Heart right ventricle (tissue), 16 donors: Measurements from ENCODE around the gene SLC12A4. TPM values are rescaled to one million over a fixed set of nuclear protein-coding genes. Genes with fewer than 3 reads are reported as not detected.

Experiments
- ATAC-seq, 8 donors: fragments of 200-7000 bp; cut with Tn5 transposase; one replicate each; pipeline ENCODE4 v1.9.1; 2020; ENCODE audit warnings: mild to moderate bottlenecking in 8 of 8, moderate library complexity in 8 of 8, moderate number of reproducible peaks in 1 of 8
- DNase-seq, 2 donors: peaks; one replicate each; pipeline ENCODE4 v3.0.0-alpha.2; 2020
- H3K27ac ChIP-seq, 10 donors: fragments of 200-600 bp; sonication (generic) in 2 of 10; one replicate each; pipeline versions ENCODE4 v1.5.0 to v1.8.0; 2020 to 2022; ENCODE audit warnings: mild to moderate bottlenecking in 3 of 10
- H3K27me3 ChIP-seq, 7 donors: fragments of 200-600 bp; one replicate each; pipeline ENCODE4 v1.8.0; 2021 to 2022; ENCODE audit warnings: mild to moderate bottlenecking in 2 of 7
- H3K36me3 ChIP-seq, 9 donors: fragments of 200-600 bp; sonication (generic) in 1 of 9; one replicate each; pipeline versions ENCODE4 v1.5.0 to v1.8.0; 2020 to 2022; ENCODE audit warnings: mild to moderate bottlenecking in 2 of 9
- H3K4me1 ChIP-seq, 9 donors: fragments of 200-600 bp; sonication (generic) in 1 of 9; one replicate each; pipeline versions ENCODE4 v1.5.0 to v1.8.0; 2020 to 2022; ENCODE audit warnings: mild to moderate bottlenecking in 4 of 9
- H3K4me3 ChIP-seq, 10 donors: fragments of 200-600 bp; sonication (generic) in 2 of 10; one replicate each; pipeline versions ENCODE4 v1.5.0 to v1.8.0; 2020 to 2022; ENCODE audit warnings: mild to moderate bottlenecking in 7 of 10, moderate library complexity in 2 of 10
- H3K9me3 ChIP-seq, 11 donors: fragments of 200-600 bp in 10 of 11; sonication (generic) in 2 of 11; one replicate each; pipeline versions ENCODE4 v1.5.0 to v1.8.0; 2013 to 2022; ENCODE audit warnings: mild to moderate bottlenecking in 2 of 11, control low read depth in 1 of 11, moderate library complexity in 1 of 11
- CTCF ChIP-seq, 9 donors: fragments of 200-600 bp; sonication (generic) in 2 of 9; IDR thresholded peaks; one replicate each; pipeline versions ENCODE4 v1.5.0 to v1.8.0; 2021 to 2022; ENCODE audit warnings: antibody characterized with exemption in 9 of 9, mild to moderate bottlenecking in 5 of 9, moderate library complexity in 1 of 9
- WGBS, 2 donors: extraction: QIAGEN DNeasy Blood & Tissue Kit; methylation state at CpG; one replicate each; pipeline ENCODE4 v1.1.7; 2013; ENCODE audit warnings: inconsistent platforms in 1 of 2; 5-methylcytosine and 5-hydroxymethylcytosine counted together
- intact Hi-C, 10 donors: fragments of 100-400 bp; cut with DNase I; formaldehyde crosslinking; loops; one replicate each; pipeline versions ENCODE4 v1.11.1 to v1.14.2; 2022
- polyA plus RNA-seq, 2 donors: library from polyadenylated mRNA; stranded (reverse); fragments of 200-250 nt; gene quantifications; one replicate each; pipeline ENCODE4 v1.2.3, GENCODE V29; 2013
- total RNA-seq, 10 donors: library from RNA; stranded (reverse); fragmentation: NEBNext Ultra II Directional in 3 of 10; extraction: Animal tissue kit (Norgen Biotek cat#: 25700) in 3 of 10; gene quantifications; one replicate each; pipeline versions ENCODE4 v1.2.1 to v1.2.4, GENCODE V29; 2021 to 2023
- donor health status: Arrhythmogenic right ventricular cardiomyopathy.
- donor health status: ischemic (EF 13 %, LVEDD 7.1; RV severe dilation, severe dysfunction).
- donor health status: healthy with polysubstance abuse.
- donor health status: DM: no; HTN: yes; CAD: no.
- donor health status: DM: no; HTN: no; CAD: no.
- donor health status: ischemic (EF 25% LVEDD 6.9; RV normal size, moderate dysfunction).
- donor health status: ischemic (EF 25% LVEDD 5.7; RV mildly dilated, moderate dysfunction).
- donor health status: healthy.
- donor health status: DM: yes; HTN: yes; CAD: no.
- donor health status: Ischemic cardiomyopathy.
- donor health status: ischemic (EF 35%, LVEDD 5.7; RV mildly dilated, moderate dysfunction).
- donor health status: nonischemic (EF 11% LVEDD 7.7; RV severe dilation, severe dysfunction).
- donor health status: DM: yes; HTN: yes; CAD: no.
- donor health status: PGD.
- donor health status: ischemic (EF 29% LVEDD 5.4; RV normal size, mild dysfunction).
- donor health status: nonischemic (EF 23%, LVEDD 6.1; RV moderate dilation, normal function).

Gene SLC12A4
- total and polyA plus RNA-seq, 12 donors = 70.1 to 116 (median 86.6) TPM

DNA sequence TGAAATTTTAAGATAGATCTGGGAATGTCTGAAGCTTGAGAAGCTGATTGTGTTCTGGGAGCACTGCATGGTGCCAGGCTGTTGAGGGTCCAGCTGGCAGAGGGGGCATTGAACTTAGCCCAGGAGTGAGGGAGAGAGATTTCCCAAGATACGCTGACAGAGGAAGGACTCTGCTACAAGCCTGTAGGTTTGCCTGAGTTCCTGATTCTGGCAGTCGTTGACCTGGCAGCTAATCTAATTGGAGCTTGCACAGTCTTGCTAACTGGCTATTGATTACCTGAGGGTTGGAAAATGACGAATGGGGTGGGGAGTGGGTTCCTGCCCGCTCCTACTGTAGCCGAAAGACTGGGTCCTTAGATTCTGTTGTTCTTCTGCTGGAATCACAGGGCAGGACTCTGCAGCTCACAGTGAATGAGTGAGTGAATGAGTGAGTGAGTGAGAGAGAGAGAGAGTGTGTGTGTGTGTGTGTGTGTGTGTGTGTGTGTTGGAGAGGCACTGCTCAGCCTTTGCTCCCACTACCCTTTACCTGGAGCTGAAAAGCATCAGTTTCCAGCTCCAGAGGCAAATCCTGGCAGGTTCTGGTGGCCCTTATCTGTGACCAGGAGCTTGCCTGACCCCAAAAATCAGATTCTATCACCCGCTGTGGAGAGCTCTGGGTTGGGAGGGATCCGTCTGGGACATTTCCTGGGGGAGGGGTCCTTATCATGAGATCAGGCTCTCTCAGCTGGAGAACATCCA lies 53.5 kb downstream of the SLC12A4 start:
- intact Hi-C loops = loop anchor here in 1 of 10 donors (5.0 kb wide), 2 partner anchors 33 to 83 kb away; partner anchors contain the start of gene NRN1L
- Histone ChIP-seq H3K27ac (no peak overlapping the region), H3K36me3 (peaks cover 0 to 78% (median 17%) of the 10 kb centered on the region in 9 donors), H3K4me1 (peaks cover 26 to 64% (median 40%) of the 10 kb centered on the region in 9 donors), H3K9me3 (no peaks in the 10 kb centered on the region), H3K27me3 (no peaks in the 10 kb centered on the region), H3K4me3 (no peak overlapping the region)
- ATAC-seq (no peak), DNase-seq (no peak)
- no peak for TF ChIP-seq CTCF (IDR thresholded peaks at IDR 0.05)
- WGBS, 2 donors = 76 to 82% methylated on average over 7 of the region's 7 CpGs

DNA sequence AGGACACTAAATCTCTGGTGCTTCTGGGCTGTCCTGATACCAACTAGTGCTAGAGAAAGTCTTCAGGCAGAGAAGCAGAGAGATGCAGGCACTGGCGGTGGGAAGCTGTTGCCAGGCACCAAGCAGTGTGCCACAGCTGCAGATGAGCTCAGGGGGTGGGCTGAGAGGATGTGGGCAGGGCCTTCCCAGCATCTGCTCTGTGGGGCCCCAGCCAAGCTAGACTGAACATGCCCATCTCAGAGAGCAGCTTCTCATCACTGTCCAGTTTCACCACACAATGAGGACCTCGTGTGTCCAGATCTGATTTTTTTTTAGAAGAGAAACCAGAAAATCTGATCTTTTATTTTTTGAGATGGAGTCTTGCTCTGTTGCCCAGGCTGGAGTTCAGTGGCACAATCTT lies 58.3 kb downstream of the SLC12A4 start:
- ATAC-seq (no peak), DNase-seq (no peak)
- intact Hi-C loops = no loop called here
- Histone ChIP-seq H3K27ac (no peak overlapping the region), H3K27me3 (no peaks in the 10 kb centered on the region), H3K9me3 (no peaks in the 10 kb centered on the region), H3K4me1 (peaks cover 0 to 16% (median 6%) of the 10 kb centered on the region in 9 donors), H3K36me3 (peaks cover 0 to 76% (median 23%) of the 10 kb centered on the region in 9 donors), H3K4me3 (no peak overlapping the region)
- no peak for TF ChIP-seq CTCF (IDR thresholded peaks at IDR 0.05)
- WGBS, 2 donors = 63 to 73% methylated on average over 2 of the region's 2 CpGs

DNA sequence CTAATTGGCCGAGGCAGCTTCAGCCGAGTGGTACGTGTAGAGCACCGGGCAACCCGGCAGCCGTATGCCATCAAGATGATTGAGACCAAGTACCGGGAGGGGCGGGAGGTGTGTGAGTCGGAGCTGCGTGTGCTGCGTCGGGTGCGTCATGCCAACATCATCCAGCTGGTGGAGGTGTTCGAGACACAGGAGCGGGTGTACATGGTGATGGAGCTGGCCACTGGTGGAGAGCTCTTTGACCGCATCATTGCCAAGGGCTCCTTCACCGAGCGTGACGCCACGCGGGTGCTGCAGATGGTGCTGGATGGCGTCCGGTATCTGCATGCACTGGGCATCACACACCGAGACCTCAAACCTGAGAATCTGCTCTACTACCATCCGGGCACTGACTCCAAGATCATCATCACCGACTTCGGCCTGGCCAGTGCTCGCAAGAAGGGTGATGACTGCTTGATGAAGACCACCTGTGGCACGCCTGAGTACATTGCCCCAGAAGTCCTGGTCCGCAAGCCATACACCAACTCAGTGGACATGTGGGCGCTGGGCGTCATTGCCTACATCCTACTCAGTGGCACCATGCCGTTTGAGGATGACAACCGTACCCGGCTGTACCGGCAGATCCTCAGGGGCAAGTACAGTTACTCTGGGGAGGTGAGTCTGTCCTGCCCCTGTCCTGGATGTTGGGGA lies 59.2 kb downstream of the SLC12A4 start:
- no peak overlapping the region for H3K4me3 ChIP-seq
- peak in 2 of 8 donors; percentile 9 to 30 for ATAC-seq
- H3K27ac ChIP-seq = no peak overlapping the region
- DNase-seq = no peak
- WGBS, 2 donors = 95% methylated on average over 36 of the region's 36 CpGs
- H3K36me3 ChIP-seq = peaks cover 0 to 73% (median 23%) of the 10 kb centered on the region in 9 donors
- peaks cover 0 to 15% (median 0%) of the 10 kb centered on the region in 9 donors for H3K4me1 ChIP-seq
- no peaks in the 10 kb centered on the region for H3K27me3 ChIP-seq
- no peaks in the 10 kb centered on the region for H3K9me3 ChIP-seq
- TF ChIP-seq CTCF (IDR thresholded peaks at IDR 0.05) = no peak
- intact Hi-C loops = no loop called here

DNA sequence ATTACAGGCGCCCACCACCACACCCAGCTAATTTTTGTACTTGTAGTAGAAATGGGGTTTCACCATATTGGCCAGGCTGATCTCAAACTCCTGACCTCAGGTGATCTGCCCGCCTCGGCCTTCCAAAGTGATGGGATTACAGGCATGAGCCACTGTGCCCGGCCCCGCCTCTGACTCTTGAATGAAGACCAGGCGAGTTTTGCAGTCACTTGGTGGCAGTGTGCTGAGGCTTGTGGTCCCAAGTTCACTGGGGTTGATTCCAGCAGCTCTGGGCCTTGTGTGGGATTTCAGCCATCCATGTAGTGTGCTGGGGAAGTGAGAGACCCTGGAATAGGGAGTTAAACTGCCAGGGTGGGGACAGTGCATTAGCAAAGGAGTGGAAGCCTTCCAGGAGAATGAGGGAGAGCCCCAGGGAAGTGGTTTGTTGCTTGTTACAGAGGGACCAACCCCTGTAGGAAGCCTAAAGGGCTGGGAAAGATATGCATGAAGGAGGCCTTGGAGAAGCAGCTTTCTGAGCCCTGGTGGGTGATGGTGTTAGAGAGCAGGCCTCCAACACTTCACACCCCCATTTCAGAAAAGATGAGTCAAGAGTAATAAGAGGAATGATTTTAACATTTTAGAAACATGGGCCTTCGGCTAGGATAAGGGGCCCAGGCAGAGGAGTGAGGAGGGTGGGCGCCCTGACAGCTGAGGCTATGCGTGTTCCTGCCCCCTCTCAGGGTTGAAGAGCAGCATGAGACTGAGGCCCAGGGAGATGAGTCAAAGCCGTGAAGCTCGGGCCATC lies 60.8 kb downstream of the SLC12A4 start:
- no peaks in the 10 kb centered on the region for H3K27me3 ChIP-seq
- H3K9me3 ChIP-seq = no peaks in the 10 kb centered on the region
- no peak for TF ChIP-seq CTCF (IDR thresholded peaks at IDR 0.05)
- intact Hi-C loops = no loop called here
- H3K4me1 ChIP-seq = peaks cover 0 to 26% (median 3%) of the 10 kb centered on the region in 9 donors
- 89 to 92% methylated on average over 11 of the region's 11 CpGs for WGBS, 2 donors
- ATAC-seq = no peak
- no peak overlapping the region for H3K27ac ChIP-seq
- H3K36me3 ChIP-seq = peaks cover 0 to 71% (median 28%) of the 10 kb centered on the region in 9 donors
- no peak overlapping the region for H3K4me3 ChIP-seq
- no peak for DNase-seq
